K562 (cell line): Measurements from ENCODE around the gene VIM. TPM values are rescaled to one million over a fixed set of nuclear protein-coding genes. Genes with fewer than 3 reads are reported as not detected.

Experiments
- ATF1 ChIP-seq, 2 experiments: fragments of 450-650 bp in 1 of 2; IDR thresholded peaks; 2 replicates each; pipeline ENCODE4 v1.6.1; 2016; ENCODE audit warnings: missing compliant biosample characterization in 1 of 2, missing genetic modification characterization in 1 of 2
- CBX2 ChIP-seq: fragments of 200-600 bp; sonication (generic); IDR thresholded peaks from one replicate; pipeline ENCODE4 v1.6.1; 2012; ENCODE audit warnings: mild to moderate bottlenecking, low read length, inconsistent platforms; ENCODE audit not compliant: insufficient read depth, poor library complexity, severe bottlenecking
- GTF2F1 ChIP-seq: IDR thresholded peaks from 2 replicates; pipeline ENCODE4 v1.6.1; 2011; ENCODE audit warnings: low read depth, low read length, improper control_type of control experiment
- HDAC1 ChIP-seq, 2 experiments: fragments of 450-650 bp; IDR thresholded peaks; 2 replicates each; pipeline ENCODE4 v1.6.1; 2016 to 2017; ENCODE audit warnings: inconsistent platforms in 1 of 2, mild to moderate bottlenecking in 1 of 2, moderate library complexity in 1 of 2
- HIVEP1 ChIP-seq: fragments of 250-450 bp; sonication (Bioruptor Pico); IDR thresholded peaks from 2 replicates; pipeline ENCODE4 v1.4.0; 2020; ENCODE audit warnings: mild to moderate bottlenecking
- JUN ChIP-seq, 2 experiments: sonication (generic) in 1 of 2; formaldehyde crosslinking in 1 of 2; IDR thresholded peaks; 2 replicates each; pipeline versions ENCODE4 v1.6.1 to v1.8.0; 2012 to 2022; ENCODE audit warnings: borderline replicate concordance in 2 of 2, mild to moderate bottlenecking in 2 of 2, improper control_type of control experiment in 1 of 2, low read depth in 1 of 2, low read length in 1 of 2, missing genetic modification reagents in 1 of 2
- NCOA1 ChIP-seq: fragments of 450-650 bp; IDR thresholded peaks from 2 replicates; pipeline ENCODE4 v1.6.1; 2016; ENCODE audit warnings: low read depth
- NFYB ChIP-seq: IDR thresholded peaks from 2 replicates; pipeline ENCODE4 v1.6.1; 2011; ENCODE audit warnings: mild to moderate bottlenecking, moderate library complexity; ENCODE audit not compliant: insufficient read length; ENCODE audit errors: extremely low read depth
- NR1H2 ChIP-seq: sonication (generic); formaldehyde crosslinking; IDR thresholded peaks from 2 replicates; pipeline ENCODE4 v1.4.0; 2020; ENCODE audit warnings: mild to moderate bottlenecking, missing genetic modification reagents
- POLR2AphosphoS5 ChIP-seq: IDR thresholded peaks from 2 replicates; pipeline ENCODE4 v1.6.1; 2011; ENCODE audit warnings: mild to moderate bottlenecking, low read depth, low read length, moderate library complexity; ENCODE audit not compliant: control insufficient read depth, insufficient read depth
- RUNX1 ChIP-seq: sonication (generic); IDR thresholded peaks from 2 replicates; pipeline ENCODE4 v1.6.1; 2016; ENCODE audit warnings: antibody characterized with exemption, low read depth
- STAT5A ChIP-seq: IDR thresholded peaks from 2 replicates; pipeline ENCODE4 v1.6.1; 2012; ENCODE audit warnings: low read length, inconsistent platforms, borderline replicate concordance
- TCF7L2 ChIP-seq: fragments of 150-350 bp; IDR thresholded peaks from 2 replicates; pipeline ENCODE4 v1.6.1; 2016; ENCODE audit warnings: low read depth, mild to moderate bottlenecking, low read length, moderate library complexity
- ZBED1 ChIP-seq: IDR thresholded peaks from 2 replicates; pipeline ENCODE4 v1.6.1; 2014
- ZBTB8A ChIP-seq: fragments of 450-650 bp; IDR thresholded peaks from 2 replicates; pipeline ENCODE4 v1.6.1; 2018; ENCODE audit warnings: mild to moderate bottlenecking, moderate library complexity; ENCODE audit not compliant: partially characterized antibody
- ZC3H11A ChIP-seq: IDR thresholded peaks from 2 replicates; pipeline ENCODE4 v1.6.1; 2012; ENCODE audit warnings: low read depth, low read length, improper control_type of control experiment
- ZNF133 ChIP-seq: fragments of 250-450 bp; sonication (Bioruptor Pico); IDR thresholded peaks from 2 replicates; pipeline ENCODE4 v1.4.0; 2020; ENCODE audit warnings: mild to moderate bottlenecking
- ZNF184 ChIP-seq: sonication (generic); formaldehyde crosslinking; IDR thresholded peaks from 2 replicates; pipeline ENCODE4 v1.5.0; 2020; ENCODE audit warnings: missing genetic modification reagents
- ZNF695 ChIP-seq: fragments of 450-650 bp; formaldehyde crosslinking; IDR thresholded peaks from 2 replicates; pipeline ENCODE4 v1.4.0; 2020; ENCODE audit warnings: mild to moderate bottlenecking, moderate library complexity
- polyA plus RNA-seq, 8 experiments: library from polyadenylated mRNA; depleted of rRNA in 4 of 8; stranded (reverse) in 5 of 8; unstranded in 3 of 8; fragments of >200 nt; fragmentation: Nextera tagmentation in 2 of 8; fragmentation: Illumina TruSeq in 1 of 8; extraction: Ambion mirVana in 2 of 8; extraction: Trizol in 1 of 8; gene quantifications; 2 replicates each; pipeline versions ENCODE4 v1.2.1 to v1.2.3, GENCODE V29; 2011 to 2014; ENCODE audit warnings: inconsistent platforms in 1 of 8, missing spikeins in 1 of 8
- total RNA-seq, 7 experiments: library from RNA; depleted of rRNA in 6 of 7; stranded (reverse); fragments of >200 nt in 6 of 7; fragmentation: Illumina TruSeq in 2 of 7; extraction: Trizol in 2 of 7; gene quantifications; 2 replicates each; pipeline versions ENCODE4 v1.2.1 to v1.2.3, GENCODE V29; 2011 to 2021; ENCODE audit warnings: low replicate concordance in 1 of 7
- TF ChIP-seq, protein P1 (sequence below): sonication (generic); formaldehyde crosslinking; IDR thresholded peaks from 2 replicates; pipeline ENCODE4 v1.8.0; 2022; ENCODE audit warnings: mild to moderate bottlenecking, missing genetic modification reagents
- TF ChIP-seq, protein P2 (sequence below): fragments of 250-450 bp; sonication (Bioruptor Pico); IDR thresholded peaks from 2 replicates; pipeline ENCODE4 v1.5.1; 2021; ENCODE audit warnings: mild to moderate bottlenecking
- TF ChIP-seq, protein P3 (sequence below): sonication (generic); formaldehyde crosslinking; IDR thresholded peaks from 2 replicates; pipeline ENCODE4 v1.8.1; 2023; ENCODE audit warnings: mild to moderate bottlenecking, missing genetic modification reagents

Gene VIM
- total and polyA plus RNA-seq, 9 of the 15 experiments (the other 6 are each of a cell fraction or from before 2014, with no cell fraction given), result 86.0 to 621 (median 383) TPM

DNA sequence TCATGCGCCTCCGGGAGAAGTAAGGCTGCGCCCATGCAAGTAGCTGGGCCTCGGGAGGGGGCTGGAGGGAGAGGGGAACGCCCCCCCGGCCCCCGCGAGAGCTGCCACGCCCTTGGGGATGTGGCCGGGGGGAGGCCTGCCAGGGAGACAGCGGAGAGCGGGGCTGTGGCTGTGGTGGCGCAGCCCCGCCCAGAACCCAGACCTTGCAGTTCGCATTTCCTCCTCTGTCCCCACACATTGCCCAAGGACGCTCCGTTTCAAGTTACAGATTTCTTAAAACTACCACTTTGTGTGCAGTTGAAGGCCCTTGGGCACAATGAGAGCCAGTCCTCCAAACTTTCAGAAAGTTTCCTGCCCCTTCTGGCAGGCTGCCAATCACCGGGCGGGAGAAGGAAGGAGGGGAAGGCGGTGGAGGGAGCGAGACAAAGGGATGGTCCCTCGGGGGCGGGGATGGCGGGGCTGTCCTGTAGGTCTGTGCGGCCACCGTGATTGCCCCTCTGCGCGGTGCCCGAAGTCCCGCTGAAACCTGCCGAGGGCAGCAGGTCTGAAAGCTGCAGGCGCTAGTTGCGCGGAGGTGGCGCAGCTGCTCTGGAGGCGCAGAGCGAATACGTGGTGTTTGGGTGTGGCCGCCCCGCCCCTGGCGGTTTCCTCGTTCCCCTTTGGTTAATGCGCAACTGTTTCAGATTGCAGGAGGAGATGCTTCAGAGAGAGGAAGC is 2.1 kb downstream of the VIM start (continued):
- TF ChIP-seq ZNF184 (no peak), ZC3H11A (no peak), JUN (IDR thresholded peaks at IDR 0.05; ENCODE audit: borderline replicate concordance, low read depth, low read length) (no peak; the same call in 1 of the 2 replicates), JUN (CRISPR knock-in tag; IDR thresholded peaks at IDR 0.05; ENCODE audit: borderline replicate concordance) (peak; percentile 44; the same call in 1 of the 2 replicates), NR1H2 (CRISPR knock-in tag) (peak; percentile 78; the same call in 1 of the 2 replicates), ZBTB8A (no peak), NCOA1 (peak; percentile 25; the same call in 1 of the 2 replicates), HDAC1 (IDR thresholded peaks at IDR 0.05) (peak in 1 of 2 experiments; percentile 61; a peak in 2 of 4 replicates), RUNX1 (no peak), TCF7L2 (no peak), GTF2F1 (no peak), NFYB (no peak), POLR2AphosphoS5 (peak; percentile 57; the same call in 1 of the 2 replicates), ZNF695 (CRISPR knock-in tag) (no peak), HIVEP1 (CRISPR knock-in tag) (no peak), ATF1 (CRISPR knock-in tag; IDR thresholded peaks at IDR 0.05) (peak; percentile 68), ATF1 (tag; IDR thresholded peaks at IDR 0.05) (peak; percentile 92), CBX2 (no peak), ZBED1 (no peak), STAT5A (0 out of 2 replicates have a peak, but pooled peaks have one; percentile 13), ZNF133 (CRISPR knock-in tag) (no peak)
- TF ChIP-seq, protein P1, sequence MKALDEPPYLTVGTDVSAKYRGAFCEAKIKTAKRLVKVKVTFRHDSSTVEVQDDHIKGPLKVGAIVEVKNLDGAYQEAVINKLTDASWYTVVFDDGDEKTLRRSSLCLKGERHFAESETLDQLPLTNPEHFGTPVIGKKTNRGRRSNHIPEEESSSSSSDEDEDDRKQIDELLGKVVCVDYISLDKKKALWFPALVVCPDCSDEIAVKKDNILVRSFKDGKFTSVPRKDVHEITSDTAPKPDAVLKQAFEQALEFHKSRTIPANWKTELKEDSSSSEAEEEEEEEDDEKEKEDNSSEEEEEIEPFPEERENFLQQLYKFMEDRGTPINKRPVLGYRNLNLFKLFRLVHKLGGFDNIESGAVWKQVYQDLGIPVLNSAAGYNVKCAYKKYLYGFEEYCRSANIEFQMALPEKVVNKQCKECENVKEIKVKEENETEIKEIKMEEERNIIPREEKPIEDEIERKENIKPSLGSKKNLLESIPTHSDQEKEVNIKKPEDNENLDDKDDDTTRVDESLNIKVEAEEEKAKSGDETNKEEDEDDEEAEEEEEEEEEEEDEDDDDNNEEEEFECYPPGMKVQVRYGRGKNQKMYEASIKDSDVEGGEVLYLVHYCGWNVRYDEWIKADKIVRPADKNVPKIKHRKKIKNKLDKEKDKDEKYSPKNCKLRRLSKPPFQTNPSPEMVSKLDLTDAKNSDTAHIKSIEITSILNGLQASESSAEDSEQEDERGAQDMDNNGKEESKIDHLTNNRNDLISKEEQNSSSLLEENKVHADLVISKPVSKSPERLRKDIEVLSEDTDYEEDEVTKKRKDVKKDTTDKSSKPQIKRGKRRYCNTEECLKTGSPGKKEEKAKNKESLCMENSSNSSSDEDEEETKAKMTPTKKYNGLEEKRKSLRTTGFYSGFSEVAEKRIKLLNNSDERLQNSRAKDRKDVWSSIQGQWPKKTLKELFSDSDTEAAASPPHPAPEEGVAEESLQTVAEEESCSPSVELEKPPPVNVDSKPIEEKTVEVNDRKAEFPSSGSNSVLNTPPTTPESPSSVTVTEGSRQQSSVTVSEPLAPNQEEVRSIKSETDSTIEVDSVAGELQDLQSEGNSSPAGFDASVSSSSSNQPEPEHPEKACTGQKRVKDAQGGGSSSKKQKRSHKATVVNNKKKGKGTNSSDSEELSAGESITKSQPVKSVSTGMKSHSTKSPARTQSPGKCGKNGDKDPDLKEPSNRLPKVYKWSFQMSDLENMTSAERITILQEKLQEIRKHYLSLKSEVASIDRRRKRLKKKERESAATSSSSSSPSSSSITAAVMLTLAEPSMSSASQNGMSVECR (CRISPR knock-in tag), result peak; percentile 43; the same call in 1 of the 2 replicates
- TF ChIP-seq, protein P2, sequence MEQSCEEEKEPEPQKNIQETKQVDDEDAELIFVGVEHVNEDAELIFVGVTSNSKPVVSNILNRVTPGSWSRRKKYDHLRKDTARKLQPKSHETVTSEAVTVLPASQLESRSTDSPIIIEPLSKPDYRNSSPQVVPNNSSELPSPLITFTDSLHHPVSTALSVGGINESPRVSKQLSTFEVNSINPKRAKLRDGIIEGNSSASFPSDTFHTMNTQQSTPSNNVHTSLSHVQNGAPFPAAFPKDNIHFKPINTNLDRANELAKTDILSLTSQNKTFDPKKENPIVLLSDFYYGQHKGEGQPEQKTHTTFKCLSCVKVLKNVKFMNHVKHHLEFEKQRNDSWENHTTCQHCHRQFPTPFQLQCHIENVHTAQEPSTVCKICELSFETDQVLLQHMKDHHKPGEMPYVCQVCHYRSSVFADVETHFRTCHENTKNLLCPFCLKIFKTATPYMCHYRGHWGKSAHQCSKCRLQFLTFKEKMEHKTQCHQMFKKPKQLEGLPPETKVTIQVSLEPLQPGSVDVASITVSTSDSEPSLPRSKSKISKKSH (CRISPR knock-in tag), result no peak
- TF ChIP-seq, protein P3, sequence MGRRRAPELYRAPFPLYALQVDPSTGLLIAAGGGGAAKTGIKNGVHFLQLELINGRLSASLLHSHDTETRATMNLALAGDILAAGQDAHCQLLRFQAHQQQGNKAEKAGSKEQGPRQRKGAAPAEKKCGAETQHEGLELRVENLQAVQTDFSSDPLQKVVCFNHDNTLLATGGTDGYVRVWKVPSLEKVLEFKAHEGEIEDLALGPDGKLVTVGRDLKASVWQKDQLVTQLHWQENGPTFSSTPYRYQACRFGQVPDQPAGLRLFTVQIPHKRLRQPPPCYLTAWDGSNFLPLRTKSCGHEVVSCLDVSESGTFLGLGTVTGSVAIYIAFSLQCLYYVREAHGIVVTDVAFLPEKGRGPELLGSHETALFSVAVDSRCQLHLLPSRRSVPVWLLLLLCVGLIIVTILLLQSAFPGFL (CRISPR knock-in tag), result no peak
